DMS53 (cell line): ENCODE data around the gene TM9SF2.

Experiments
- DNase-seq: peaks from one replicate; lab custom pipeline; 2025; lab: John Stamatoyannopoulos, UW

The TM9SF2 gene

GRCh38 chr13:99495466-99496183, 5.6 kb upstream of the TM9SF2 start:
- DNase-seq, result no peak

- peak; percentile 1 for DNase-seq
Observed at GRCh38 chr13:99496184-99497142, 4.8 kb upstream of the TM9SF2 start.

GRCh38 chr13:99498171-99499161, 2.8 kb upstream of the TM9SF2 start:
- DNase-seq, result peak; percentile 93

GRCh38 chr13:99500839-99501183, 461 bp upstream of the TM9SF2 start:
- DNase-seq, result peak; percentile 61

- DNase-seq, result peak; percentile 28
Observed at GRCh38 chr13:99501848-99502301, 603 bp downstream of the TM9SF2 start.

- DNase-seq, result no peak
Observed at GRCh38 chr13:99505814-99506269, 4.6 kb downstream of the TM9SF2 start.

- DNase-seq, result no peak
Observed at GRCh38 chr13:99506634-99507033, 5.4 kb downstream of the TM9SF2 start.

GRCh38 chr13:99507054-99507453, 5.8 kb downstream of the TM9SF2 start:
- no peak for DNase-seq

- DNase-seq, result no peak
Observed at GRCh38 chr13:99507551-99507950, 6.3 kb downstream of the TM9SF2 start.

- DNase-seq, result no peak
Observed at GRCh38 chr13:99507986-99508385, 6.7 kb downstream of the TM9SF2 start.

GRCh38 chr13:99509479-99509878, 8.2 kb downstream of the TM9SF2 start:
- DNase-seq, result no peak

- no peak for DNase-seq
Observed at GRCh38 chr13:99514801-99515200, 13.5 kb downstream of the TM9SF2 start.

- DNase-seq, result no peak
Observed at GRCh38 chr13:99516153-99516929, 15.1 kb downstream of the TM9SF2 start.

GRCh38 chr13:99517577-99517976, 16.3 kb downstream of the TM9SF2 start:
- no peak for DNase-seq

- DNase-seq, result no peak
Observed at GRCh38 chr13:99517984-99518383, 16.7 kb downstream of the TM9SF2 start.

GRCh38 chr13:99522298-99522697, 21.0 kb downstream of the TM9SF2 start:
- no peak for DNase-seq

GRCh38 chr13:99523838-99524237, 22.6 kb downstream of the TM9SF2 start:
- no peak for DNase-seq

GRCh38 chr13:99525967-99526366, 24.7 kb downstream of the TM9SF2 start:
- DNase-seq, result no peak

- DNase-seq, result no peak
Observed at GRCh38 chr13:99526549-99526948, 25.3 kb downstream of the TM9SF2 start.

GRCh38 chr13:99527301-99527700, 26.0 kb downstream of the TM9SF2 start:
- no peak for DNase-seq

GRCh38 chr13:99528547-99528946, 27.3 kb downstream of the TM9SF2 start:
- peak; percentile 15 for DNase-seq
